Middle frontal gyrus (tissue), 1 donor: ENCODE results near the gene GCGR.

Experiments used
- DNase-seq: peaks from one replicate; pipeline ENCODE4 v3.0.0-alpha.2; 2015; ENCODE audit warnings: low spot score; ENCODE audit errors: extremely low spot score

GCGR gene

DNA sequence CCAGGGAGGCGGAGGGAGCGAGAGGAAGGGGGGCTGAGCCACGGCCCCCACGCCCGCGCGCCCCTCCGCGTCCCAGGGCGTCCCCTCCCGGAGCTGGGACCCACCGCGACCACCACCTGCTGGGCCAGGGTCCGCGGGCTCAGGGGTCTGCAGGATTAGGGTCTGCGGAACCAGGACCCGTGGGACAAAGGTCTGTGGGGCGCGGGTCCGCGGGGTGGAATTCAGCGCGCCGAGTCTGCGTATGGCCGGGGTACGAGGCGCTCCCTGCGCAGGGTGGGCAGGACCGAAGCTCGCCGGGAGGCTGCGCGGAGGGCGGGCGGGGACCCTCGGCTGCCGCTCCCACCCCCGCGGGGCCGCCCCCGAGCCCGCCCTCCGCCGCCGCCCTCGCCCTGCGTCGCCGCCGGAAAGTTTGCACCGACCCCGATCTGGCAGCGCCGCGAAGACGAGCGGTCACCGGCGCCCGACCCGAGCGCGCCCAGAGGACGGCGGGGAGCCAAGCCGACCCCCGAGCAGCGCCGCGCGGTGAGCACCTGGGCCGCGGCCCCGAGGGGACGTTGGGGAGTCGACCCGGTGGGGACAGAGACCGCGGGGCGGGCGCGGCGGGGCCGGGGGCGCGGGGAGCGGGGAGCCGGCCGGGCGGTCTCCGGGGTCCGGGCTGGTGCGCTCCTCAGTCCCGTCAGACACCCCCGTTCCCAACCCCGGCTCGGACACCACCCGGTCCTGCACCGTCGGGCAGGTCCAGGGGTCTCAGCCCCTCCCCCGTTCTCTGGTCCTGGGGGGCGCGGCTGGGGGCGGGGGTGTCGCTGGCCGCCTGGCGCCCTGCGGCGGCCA, at the start of gene GCGR:
GCGR (plus strand) TSS at position 423 of the 831 bp plus-strand sequence. CDS start 4,869 bp downstream, outside the sequence.
- no peak for DNase-seq

DNA sequence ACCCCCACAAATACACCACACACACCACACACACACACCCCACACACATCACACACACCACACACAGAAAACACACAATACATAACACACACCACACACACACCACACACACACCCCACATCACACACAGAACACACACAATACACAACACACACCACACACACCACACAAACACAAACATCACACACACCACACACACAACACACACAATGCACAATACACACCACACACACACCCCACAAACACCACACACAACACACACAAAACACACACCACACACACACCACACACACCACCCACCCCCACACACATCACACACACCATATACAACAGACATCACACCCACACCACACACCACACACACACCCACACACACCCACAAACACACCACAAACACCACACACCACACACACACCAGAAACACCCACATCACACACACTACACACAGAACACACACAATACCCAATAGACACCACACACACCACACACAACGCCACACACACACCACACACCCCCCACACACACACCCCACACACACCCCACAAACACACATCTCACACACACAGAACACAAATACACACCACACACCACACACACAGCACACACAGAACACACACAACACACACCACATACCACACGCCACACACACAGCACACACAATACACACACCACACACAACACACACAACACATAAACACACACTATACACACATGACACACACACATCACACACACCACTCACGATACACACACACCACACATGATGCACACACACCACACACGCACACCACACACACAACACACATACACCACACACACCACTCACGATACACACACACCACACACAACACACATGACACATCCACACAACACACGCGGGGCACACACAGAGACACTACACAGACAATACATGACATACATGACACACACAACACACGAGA, 11.0 kb upstream of the GCGR start:
- DNase-seq: no peak

DNA sequence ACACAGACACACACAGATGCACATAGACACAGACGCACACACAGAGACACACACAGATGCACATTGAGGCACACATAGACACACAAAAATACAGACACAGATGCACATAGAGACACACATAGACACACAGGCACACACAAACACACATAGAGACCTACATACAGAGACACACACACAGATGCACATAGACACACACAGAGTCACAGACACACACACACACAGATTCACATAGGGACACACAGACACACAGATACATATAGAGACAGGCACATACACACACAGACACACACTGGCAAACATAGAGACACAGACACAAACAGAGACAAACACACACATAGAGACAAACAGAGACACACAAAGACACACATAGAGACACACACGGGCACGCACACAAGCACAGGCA, 9.9 kb upstream of the GCGR start:
- DNase-seq: no peak

GRCh38 chr17:81794509-81794908, 9.4 kb upstream of the GCGR start:
- DNase-seq: no peak

- DNase-seq: no peak
Observed at GRCh38 chr17:81801327-81801726, 2.6 kb upstream of the GCGR start.

GRCh38 chr17:81802048-81802758, 1.7 kb upstream of the GCGR start:
- no peak for DNase-seq

DNA sequence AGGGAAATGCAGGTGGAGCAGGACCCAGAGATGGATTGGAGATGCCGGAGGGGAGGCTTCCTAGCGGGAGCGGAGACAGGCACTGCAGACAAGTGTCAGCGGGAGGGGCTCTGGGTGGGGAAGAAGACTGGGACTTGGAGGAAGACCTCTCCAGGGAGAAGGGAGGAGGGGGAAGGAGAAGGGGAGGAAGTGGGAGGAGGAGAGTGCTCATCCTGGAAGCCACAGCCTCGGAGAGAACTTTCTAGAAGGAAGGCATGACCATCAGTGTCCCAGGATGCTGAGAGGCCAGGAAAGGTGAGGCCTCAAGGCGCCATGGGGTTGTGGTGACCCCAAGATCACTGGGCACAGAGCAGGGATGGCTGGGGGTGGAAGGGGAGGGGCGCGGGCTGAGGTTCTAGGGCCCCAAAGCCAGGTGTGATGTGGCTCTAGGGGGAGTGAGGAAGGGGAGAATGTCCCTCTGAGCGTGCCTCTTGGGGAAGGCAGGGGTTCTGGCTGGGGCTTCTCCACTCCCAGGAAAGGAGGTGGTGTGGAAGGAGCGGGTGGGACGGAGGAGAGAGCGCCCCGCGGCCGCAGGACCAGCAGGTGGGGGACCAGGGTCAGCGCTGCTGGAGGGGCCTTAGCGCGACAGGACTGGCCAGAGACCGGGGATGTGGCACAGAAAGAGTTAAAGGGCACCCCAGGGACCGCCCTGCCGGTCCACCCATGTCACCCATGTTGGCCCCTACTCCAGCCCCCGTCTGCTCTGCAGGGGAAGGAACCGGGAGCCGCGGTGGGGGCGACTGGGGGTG, 900 bp upstream of the GCGR start:
- no peak for DNase-seq

GRCh38 chr17:81804559-81805399, 829 bp downstream of the GCGR start:
- no peak for DNase-seq

GRCh38 chr17:81805707-81806460, 1.9 kb downstream of the GCGR start:
- no peak for DNase-seq

- no peak for DNase-seq
Observed at GRCh38 chr17:81806461-81807209, 2.7 kb downstream of the GCGR start.

DNA sequence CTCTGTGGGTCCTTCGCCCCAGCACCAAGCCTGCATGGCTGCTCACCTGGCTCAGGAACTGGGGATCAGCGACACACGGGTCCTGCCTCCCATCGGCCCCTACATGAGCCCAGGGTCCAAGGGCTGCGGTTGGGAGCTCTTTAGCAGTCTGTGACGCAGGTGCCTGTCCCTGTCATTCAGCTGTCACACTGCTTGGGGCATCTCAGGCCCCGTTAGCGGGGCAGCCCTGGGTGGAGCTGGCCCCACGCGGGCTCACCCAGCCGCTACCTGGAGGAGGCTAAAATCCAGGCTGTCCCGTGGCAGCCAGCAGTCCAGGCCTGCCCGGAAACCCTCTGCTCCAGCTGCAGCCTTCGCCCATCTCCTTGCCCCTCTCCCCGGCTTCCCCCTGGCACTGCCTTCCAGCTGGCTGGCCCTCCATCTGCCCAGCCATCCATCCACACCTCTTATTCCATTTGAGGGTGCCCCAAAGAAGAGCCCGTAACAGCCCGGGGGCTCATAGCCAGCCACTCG, 3.3 kb downstream of the GCGR start:
- no peak for DNase-seq

DNA sequence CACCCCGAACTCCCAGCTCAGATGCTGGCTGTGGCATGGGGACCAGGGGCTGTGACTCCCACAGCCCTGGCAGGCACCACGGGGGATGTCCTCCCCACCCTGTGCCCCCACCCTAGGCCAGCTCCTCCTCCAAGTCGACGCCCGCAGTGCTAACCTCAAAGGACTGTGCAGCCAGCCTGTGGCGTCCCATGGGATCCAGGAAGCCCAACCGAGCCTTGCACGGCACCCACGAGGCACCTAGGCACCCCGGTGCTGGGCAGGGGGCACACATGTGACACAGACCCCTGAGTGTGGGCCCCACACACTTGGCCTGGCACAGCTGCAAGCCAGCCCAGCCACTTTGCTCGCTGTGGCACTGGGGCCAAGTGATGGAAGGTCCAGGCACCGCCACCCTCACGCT, 3.9 kb downstream of the GCGR start:
- DNase-seq: no peak

- no peak for DNase-seq
Observed at GRCh38 chr17:81808778-81809555, 5.0 kb downstream of the GCGR start.

- no peak for DNase-seq
Observed at GRCh38 chr17:81809556-81809998, 5.6 kb downstream of the GCGR start.

GRCh38 chr17:81810476-81810875, 6.5 kb downstream of the GCGR start:
- no peak for DNase-seq

- no peak for DNase-seq
Observed at GRCh38 chr17:81810892-81811704, 7.1 kb downstream of the GCGR start.
